Thymus (tissue), 11 donors: Measurements from ENCODE around the gene ABHD4. TPM values are rescaled to one million over a fixed set of nuclear protein-coding genes. Genes with fewer than 3 reads are reported as not detected.

ENCODE experiments used
- DNase-seq, 9 donors: peaks; one replicate each; pipeline ENCODE4 v3.0.0-alpha.2; 2013; ENCODE audit warnings: low spot score in 9 of 9, low read depth in 6 of 9, missing footprints in 1 of 9
- H3K27ac ChIP-seq, 2 donors: one replicate each; pipeline ENCODE4 v1.5.1; 2013; ENCODE audit warnings: control low read depth in 1 of 2, low read depth in 1 of 2, low read length in 1 of 2, mild to moderate bottlenecking in 1 of 2, moderate library complexity in 1 of 2
- H3K27me3 ChIP-seq, 2 donors: one replicate each; pipeline ENCODE4 v1.5.1; 2013; ENCODE audit warnings: low read length in 1 of 2; ENCODE audit not compliant: control insufficient read depth in 2 of 2, insufficient read depth in 1 of 2
- H3K36me3 ChIP-seq, 2 donors: one replicate each; pipeline ENCODE4 v1.5.1; 2013; ENCODE audit warnings: low read length in 1 of 2, mild to moderate bottlenecking in 1 of 2, moderate library complexity in 1 of 2; ENCODE audit not compliant: control insufficient read depth in 2 of 2, insufficient read depth in 2 of 2
- H3K4me1 ChIP-seq, 2 donors: one replicate each; pipeline ENCODE4 v1.5.1; 2013; ENCODE audit warnings: low read length in 2 of 2; ENCODE audit not compliant: control insufficient read depth in 2 of 2, insufficient read depth in 2 of 2
- H3K4me3 ChIP-seq, 2 donors: one replicate each; pipeline ENCODE4 v1.5.1; 2013; ENCODE audit warnings: low read length in 2 of 2, control low read depth in 1 of 2, mild to moderate bottlenecking in 1 of 2
- H3K9me3 ChIP-seq, 2 donors: one replicate each; pipeline ENCODE4 v1.5.1; 2013; ENCODE audit warnings: low read length in 1 of 2, mild to moderate bottlenecking in 1 of 2; ENCODE audit not compliant: control insufficient read depth in 2 of 2, insufficient read depth in 1 of 2
- WGBS: extraction: QIAGEN DNeasy Blood & Tissue Kit; methylation state at CpG from one replicate; pipeline ENCODE4 v1.1.7; 2013; 5-methylcytosine and 5-hydroxymethylcytosine counted together
- polyA plus RNA-seq: library from polyadenylated mRNA; stranded (reverse); fragments of 200-250 nt; gene quantifications from one replicate; pipeline ENCODE4 v1.2.3, GENCODE V29; 2013
- total RNA-seq: library from RNA; stranded (reverse); fragments of 120-200 nt; gene quantifications from one replicate; pipeline ENCODE4 v1.2.4, GENCODE V29; 2013
- donor health status: healthy.

Gene ABHD4
- total and polyA plus RNA-seq, 2 donors = 3.4 to 9.3 TPM

- WGBS = 86% methylated on average over 3 of the region's 3 CpGs
- no peak for DNase-seq
Measured at GRCh38 chr14:22641846-22642245, 43.7 kb downstream of the ABHD4 start.

GRCh38 chr14:22644305-22644635, 46.2 kb downstream of the ABHD4 start, which contains the start of gene OR6J1:
OR6J1 (minus strand) TSS chr14:22644352; CDS start chr14:22634811, 9,541 bp downstream.
- Histone ChIP-seq H3K27me3 (no peaks in the 10 kb centered on the region), H3K27ac (no peak within 1 kb of the TSS), H3K36me3 (no peaks in the 10 kb centered on the region), H3K4me1 (peaks cover 0 to 2% of the 10 kb centered on the region in 2 donors), H3K4me3 (no peak within 1 kb of the TSS), H3K9me3 (no peaks in the 10 kb centered on the region)
- WGBS = 73% methylated on average over 1 of the region's 1 CpG
- DNase-seq = no peak

More at GRCh38 chr14:22641846-22642245, 43.7 kb downstream of the ABHD4 start:
- Histone ChIP-seq H3K36me3 (no peaks in the 10 kb centered on the region), H3K27me3 (no peaks in the 10 kb centered on the region), H3K4me1 (peaks cover 0 to 2% of the 10 kb centered on the region in 2 donors), H3K9me3 (no peaks in the 10 kb centered on the region), H3K4me3 (no peak overlapping the region), H3K27ac (no peak overlapping the region)

GRCh38 chr14:22646570-22647254, 48.6 kb downstream of the ABHD4 start:
- Histone ChIP-seq H3K27me3 (no peaks in the 10 kb centered on the region), H3K9me3 (no peaks in the 10 kb centered on the region), H3K4me3 (no peak overlapping the region), H3K4me1 (peaks cover 0 to 2% of the 10 kb centered on the region in 2 donors), H3K36me3 (no peaks in the 10 kb centered on the region), H3K27ac (no peak overlapping the region)
- DNase-seq = no peak
- WGBS = 98% methylated on average over 4 of the region's 4 CpGs

- no peaks in the 10 kb centered on the region for H3K36me3 ChIP-seq
- no peak overlapping the region for H3K27ac ChIP-seq
- peaks cover 0 to 2% of the 10 kb centered on the region in 2 donors for H3K4me1 ChIP-seq
- no peaks in the 10 kb centered on the region for H3K9me3 ChIP-seq
- no peak for DNase-seq
- 91% methylated on average over 2 of the region's 2 CpGs for WGBS
- no peaks in the 10 kb centered on the region for H3K27me3 ChIP-seq
- no peak overlapping the region for H3K4me3 ChIP-seq
Measured at GRCh38 chr14:22648506-22648905, 50.4 kb downstream of the ABHD4 start.

- no peaks in the 10 kb centered on the region for H3K4me1 ChIP-seq
- 95% methylated on average over 7 of the region's 7 CpGs for WGBS
- H3K9me3 ChIP-seq = no peaks in the 10 kb centered on the region
- no peaks in the 10 kb centered on the region for H3K27me3 ChIP-seq
- no peak for DNase-seq
- no peak overlapping the region for H3K27ac ChIP-seq
- no peaks in the 10 kb centered on the region for H3K36me3 ChIP-seq
- no peak overlapping the region for H3K4me3 ChIP-seq
Measured at GRCh38 chr14:22650046-22650739, 52.1 kb downstream of the ABHD4 start.

- no peak overlapping the region for H3K4me3 ChIP-seq
- H3K27ac ChIP-seq = no peak overlapping the region
- no peaks in the 10 kb centered on the region for H3K27me3 ChIP-seq
- H3K9me3 ChIP-seq = no peaks in the 10 kb centered on the region
- WGBS = 82% methylated on average over 3 of the region's 3 CpGs
- H3K36me3 ChIP-seq = no peaks in the 10 kb centered on the region
- no peaks in the 10 kb centered on the region for H3K4me1 ChIP-seq
- DNase-seq = peak in 1 of 9 donors; percentile 10
Measured at GRCh38 chr14:22650960-22651521, 52.9 kb downstream of the ABHD4 start.

GRCh38 chr14:22651586-22651985, 53.5 kb downstream of the ABHD4 start:
- H3K4me3 ChIP-seq = no peak overlapping the region
- H3K27me3 ChIP-seq = no peaks in the 10 kb centered on the region
- no peak for DNase-seq
- no peak overlapping the region for H3K27ac ChIP-seq
- no peaks in the 10 kb centered on the region for H3K9me3 ChIP-seq
- 94% methylated on average over 2 of the region's 2 CpGs for WGBS
- no peaks in the 10 kb centered on the region for H3K4me1 ChIP-seq
- H3K36me3 ChIP-seq = no peaks in the 10 kb centered on the region

GRCh38 chr14:22653012-22653621, 55.0 kb downstream of the ABHD4 start:
- 16% methylated on average over 4 of the region's 4 CpGs for WGBS
- H3K27me3 ChIP-seq = no peaks in the 10 kb centered on the region
- no peaks in the 10 kb centered on the region for H3K9me3 ChIP-seq
- peak; percentile 21 to 78 (median 47) for DNase-seq
- H3K4me1 ChIP-seq = no peaks in the 10 kb centered on the region
- H3K36me3 ChIP-seq = no peaks in the 10 kb centered on the region
- no peak overlapping the region for H3K4me3 ChIP-seq
- no peak overlapping the region for H3K27ac ChIP-seq

- no peaks in the 10 kb centered on the region for H3K9me3 ChIP-seq
- 96% methylated on average over 2 of the region's 2 CpGs for WGBS
- H3K27me3 ChIP-seq = peaks cover 0 to 3% of the 10 kb centered on the region in 2 donors
- no peak for DNase-seq
- no peak overlapping the region for H3K27ac ChIP-seq
- H3K4me1 ChIP-seq = no peaks in the 10 kb centered on the region
- H3K36me3 ChIP-seq = no peaks in the 10 kb centered on the region
- no peak overlapping the region for H3K4me3 ChIP-seq
Measured at GRCh38 chr14:22656226-22656625, 58.1 kb downstream of the ABHD4 start.
